ENCODE results near the gene YTHDF2. TPM values are rescaled to one million over a fixed set of nuclear protein-coding genes. Genes with fewer than 3 reads are reported as not detected.
A peak's percentile ranks its signal among the peaks of the same experiment; 100 is the strongest.

YTHDF2 gene
- total and polyA plus RNA-seq, 2 of the 13 experiments (the other 11 are each of a cell fraction or from before 2014, with no cell fraction given), result 48.4 to 59.6 TPM

- TF ChIP-seq THAP7 (CRISPR knock-in tag; IDR thresholded peaks at IDR 0.05) (peak; percentile 79; the same call in 1 of the 2 replicates), AGO1 (IDR thresholded peaks at IDR 0.05; ENCODE audit: low read depth, low read length, poor library complexity, severe bottlenecking) (no peak), IKZF1 (IDR thresholded peaks at IDR 0.05) (no peak), MTF1 (CRISPR knock-in tag; IDR thresholded peaks at IDR 0.05) (peak; percentile 66; the same call in 1 of the 2 replicates), USF2 (IDR thresholded peaks at IDR 0.05; ENCODE audit: low read depth, low read length) (no peak), USF2 (CRISPR knock-in tag; IDR thresholded peaks at IDR 0.05; ENCODE audit: borderline replicate concordance) (peak; percentile 48; the same call in 1 of the 2 replicates), HOXA3 (CRISPR knock-in tag; IDR thresholded peaks at IDR 0.05) (peak; percentile 91), CCDC6 (CRISPR knock-in tag; IDR thresholded peaks at IDR 0.05) (peak; percentile 80), RCOR2 (CRISPR knock-in tag; IDR thresholded peaks at IDR 0.05) (peak; percentile 61; the same call in 1 of the 2 replicates), E2F1 (CRISPR knock-in tag; IDR thresholded peaks at IDR 0.05) (peak; percentile 73), ZSCAN12 (CRISPR knock-in tag; IDR thresholded peaks at IDR 0.05) (peak; percentile 10; the same call in 1 of the 2 replicates)
- TF ChIP-seq, protein P1, sequence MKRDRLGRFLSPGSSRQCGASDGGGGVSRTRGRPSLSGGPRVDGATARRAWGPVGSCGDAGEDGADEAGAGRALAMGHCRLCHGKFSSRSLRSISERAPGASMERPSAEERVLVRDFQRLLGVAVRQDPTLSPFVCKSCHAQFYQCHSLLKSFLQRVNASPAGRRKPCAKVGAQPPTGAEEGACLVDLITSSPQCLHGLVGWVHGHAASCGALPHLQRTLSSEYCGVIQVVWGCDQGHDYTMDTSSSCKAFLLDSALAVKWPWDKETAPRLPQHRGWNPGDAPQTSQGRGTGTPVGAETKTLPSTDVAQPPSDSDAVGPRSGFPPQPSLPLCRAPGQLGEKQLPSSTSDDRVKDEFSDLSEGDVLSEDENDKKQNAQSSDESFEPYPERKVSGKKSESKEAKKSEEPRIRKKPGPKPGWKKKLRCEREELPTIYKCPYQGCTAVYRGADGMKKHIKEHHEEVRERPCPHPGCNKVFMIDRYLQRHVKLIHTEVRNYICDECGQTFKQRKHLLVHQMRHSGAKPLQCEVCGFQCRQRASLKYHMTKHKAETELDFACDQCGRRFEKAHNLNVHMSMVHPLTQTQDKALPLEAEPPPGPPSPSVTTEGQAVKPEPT (CRISPR knock-in tag; IDR thresholded peaks at IDR 0.05; ENCODE audit: low read depth), result peak; percentile 83; the same call in 1 of the 2 replicates
- TF ChIP-seq, protein P2, sequence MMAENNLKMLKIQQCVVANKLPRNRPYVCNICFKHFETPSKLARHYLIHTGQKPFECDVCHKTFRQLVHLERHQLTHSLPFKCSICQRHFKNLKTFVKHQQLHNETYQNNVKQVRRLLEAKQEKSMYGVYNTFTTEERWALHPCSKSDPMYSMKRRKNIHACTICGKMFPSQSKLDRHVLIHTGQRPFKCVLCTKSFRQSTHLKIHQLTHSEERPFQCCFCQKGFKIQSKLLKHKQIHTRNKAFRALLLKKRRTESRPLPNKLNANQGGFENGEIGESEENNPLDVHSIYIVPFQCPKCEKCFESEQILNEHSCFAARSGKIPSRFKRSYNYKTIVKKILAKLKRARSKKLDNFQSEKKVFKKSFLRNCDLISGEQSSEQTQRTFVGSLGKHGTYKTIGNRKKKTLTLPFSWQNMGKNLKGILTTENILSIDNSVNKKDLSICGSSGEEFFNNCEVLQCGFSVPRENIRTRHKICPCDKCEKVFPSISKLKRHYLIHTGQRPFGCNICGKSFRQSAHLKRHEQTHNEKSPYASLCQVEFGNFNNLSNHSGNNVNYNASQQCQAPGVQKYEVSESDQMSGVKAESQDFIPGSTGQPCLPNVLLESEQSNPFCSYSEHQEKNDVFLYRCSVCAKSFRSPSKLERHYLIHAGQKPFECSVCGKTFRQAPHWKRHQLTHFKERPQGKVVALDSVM (CRISPR knock-in tag; IDR thresholded peaks at IDR 0.05), result peak; percentile 66
- TF ChIP-seq, protein P3, sequence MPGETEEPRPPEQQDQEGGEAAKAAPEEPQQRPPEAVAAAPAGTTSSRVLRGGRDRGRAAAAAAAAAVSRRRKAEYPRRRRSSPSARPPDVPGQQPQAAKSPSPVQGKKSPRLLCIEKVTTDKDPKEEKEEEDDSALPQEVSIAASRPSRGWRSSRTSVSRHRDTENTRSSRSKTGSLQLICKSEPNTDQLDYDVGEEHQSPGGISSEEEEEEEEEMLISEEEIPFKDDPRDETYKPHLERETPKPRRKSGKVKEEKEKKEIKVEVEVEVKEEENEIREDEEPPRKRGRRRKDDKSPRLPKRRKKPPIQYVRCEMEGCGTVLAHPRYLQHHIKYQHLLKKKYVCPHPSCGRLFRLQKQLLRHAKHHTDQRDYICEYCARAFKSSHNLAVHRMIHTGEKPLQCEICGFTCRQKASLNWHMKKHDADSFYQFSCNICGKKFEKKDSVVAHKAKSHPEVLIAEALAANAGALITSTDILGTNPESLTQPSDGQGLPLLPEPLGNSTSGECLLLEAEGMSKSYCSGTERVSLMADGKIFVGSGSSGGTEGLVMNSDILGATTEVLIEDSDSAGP (CRISPR knock-in tag; IDR thresholded peaks at IDR 0.05; ENCODE audit: borderline replicate concordance), result peak; percentile 97
- TF ChIP-seq, protein P4, sequence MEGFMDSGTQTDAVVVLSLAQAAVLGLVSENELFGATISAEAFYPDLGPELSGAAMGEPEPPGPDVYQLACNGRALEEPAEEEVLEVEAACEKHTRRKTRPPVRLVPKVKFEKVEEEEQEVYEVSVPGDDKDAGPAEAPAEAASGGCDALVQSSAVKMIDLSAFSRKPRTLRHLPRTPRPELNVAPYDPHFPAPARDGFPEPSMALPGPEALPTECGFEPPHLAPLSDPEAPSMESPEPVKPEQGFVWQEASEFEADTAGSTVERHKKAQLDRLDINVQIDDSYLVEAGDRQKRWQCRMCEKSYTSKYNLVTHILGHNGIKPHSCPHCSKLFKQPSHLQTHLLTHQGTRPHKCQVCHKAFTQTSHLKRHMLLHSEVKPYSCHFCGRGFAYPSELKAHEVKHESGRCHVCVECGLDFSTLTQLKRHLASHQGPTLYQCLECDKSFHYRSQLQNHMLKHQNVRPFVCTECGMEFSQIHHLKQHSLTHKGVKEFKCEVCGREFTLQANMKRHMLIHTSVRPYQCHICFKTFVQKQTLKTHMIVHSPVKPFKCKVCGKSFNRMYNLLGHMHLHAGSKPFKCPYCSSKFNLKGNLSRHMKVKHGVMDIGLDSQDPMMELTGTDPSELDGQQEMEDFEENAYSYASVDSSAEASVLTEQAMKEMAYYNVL (CRISPR knock-in tag; IDR thresholded peaks at IDR 0.05; ENCODE audit: borderline replicate concordance), result peak; percentile 77
Measured at GRCh38 chr1:28736450-28737306, at the start of gene YTHDF2 (continued).

All from HepG2 (cell line).